ENCODE measurements around the gene PRM2.
A peak's percentile ranks its signal among the peaks of the same experiment; 100 is the strongest.

The PRM2 gene

GRCh38 chr16:11258553-11259492 lies 17.5 kb downstream of the PRM2 start:
- DNase-seq: peak; percentile 53

- peak; percentile 74 for DNase-seq
Measured at GRCh38 chr16:11257131-11257938, 18.9 kb downstream of the PRM2 start.

DNA sequence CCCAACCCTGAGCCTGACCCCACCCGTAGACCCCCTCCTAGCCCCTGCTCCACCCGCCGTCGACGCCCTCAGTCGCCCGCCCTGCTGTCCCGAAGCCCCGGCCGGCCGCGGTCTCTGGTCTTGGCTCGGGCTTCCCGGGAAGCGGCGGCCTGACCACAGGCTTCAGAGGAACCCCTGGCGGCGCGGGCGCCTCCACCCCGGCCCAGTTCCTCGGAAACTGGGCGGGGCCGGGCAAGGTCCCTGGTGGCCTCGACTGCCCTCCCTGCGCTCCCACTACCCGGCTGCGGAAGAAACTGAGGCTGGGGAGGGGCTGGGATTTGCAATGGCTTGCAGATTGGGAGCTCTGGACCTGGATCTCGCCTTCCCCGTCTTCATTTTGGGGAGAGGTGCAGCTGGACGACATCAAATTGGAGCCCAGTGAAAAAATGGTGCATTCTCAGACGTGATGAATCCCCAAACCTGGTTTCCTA lies 19.6 kb downstream of the PRM2 start:
- DNase-seq: peak; percentile 76

DNA sequence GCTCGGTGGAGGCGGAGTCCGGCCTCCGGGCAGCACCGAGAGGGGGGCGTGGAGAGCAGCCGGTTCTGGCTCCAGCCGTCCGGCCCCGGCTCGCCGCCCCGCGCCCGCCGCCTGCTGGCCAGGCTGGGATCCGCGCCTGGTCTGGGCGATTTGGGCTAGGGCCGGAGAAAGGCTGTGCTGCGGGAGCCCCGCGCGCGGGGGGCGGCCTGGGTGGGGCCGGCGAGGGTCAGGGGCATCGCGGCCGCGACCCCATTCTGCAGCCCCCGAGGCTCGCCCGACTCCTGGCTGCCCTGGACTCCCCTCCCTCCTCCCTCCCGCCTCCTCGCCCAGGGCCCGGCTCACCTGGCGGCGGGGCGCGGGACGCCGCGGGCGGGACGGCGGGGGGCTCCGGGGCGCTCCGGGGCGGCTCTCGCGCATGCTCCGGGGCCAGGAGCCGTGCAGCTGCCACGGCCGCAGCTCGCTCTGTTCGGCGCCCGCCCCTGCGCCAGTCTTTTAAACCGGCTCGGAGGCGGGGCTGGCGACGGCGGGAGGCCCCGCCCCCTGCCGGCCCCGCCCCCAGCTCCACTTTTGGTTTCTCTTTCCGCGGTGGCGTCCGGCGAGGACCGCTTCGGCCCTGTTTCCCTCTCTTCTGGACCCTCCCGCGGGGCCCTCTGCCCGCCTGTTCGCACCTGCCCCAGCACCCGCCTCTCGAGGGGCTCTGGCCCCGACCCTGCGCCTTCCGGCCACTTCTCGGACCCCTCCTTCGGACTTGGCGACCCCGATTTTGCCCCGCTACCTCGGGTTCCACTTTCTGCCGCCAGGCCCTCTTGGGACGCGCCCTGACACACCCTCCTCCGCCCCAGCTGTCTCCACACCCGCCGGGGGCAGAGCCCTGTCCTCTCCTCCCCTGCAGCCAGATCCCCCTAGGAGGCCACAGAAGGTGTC lies 20.3 kb downstream of the PRM2 start, which contains the start of gene SOCS1:
Gene SOCS1 (minus strand): TSS at position 468 of the 924 bp plus-strand sequence. CDS start 726 bp downstream, outside the sequence.
- DNase-seq: peak; percentile 90

- DNase-seq: peak; percentile 67
Measured at GRCh38 chr16:11254913-11255736, 21.2 kb downstream of the PRM2 start.

DNA sequence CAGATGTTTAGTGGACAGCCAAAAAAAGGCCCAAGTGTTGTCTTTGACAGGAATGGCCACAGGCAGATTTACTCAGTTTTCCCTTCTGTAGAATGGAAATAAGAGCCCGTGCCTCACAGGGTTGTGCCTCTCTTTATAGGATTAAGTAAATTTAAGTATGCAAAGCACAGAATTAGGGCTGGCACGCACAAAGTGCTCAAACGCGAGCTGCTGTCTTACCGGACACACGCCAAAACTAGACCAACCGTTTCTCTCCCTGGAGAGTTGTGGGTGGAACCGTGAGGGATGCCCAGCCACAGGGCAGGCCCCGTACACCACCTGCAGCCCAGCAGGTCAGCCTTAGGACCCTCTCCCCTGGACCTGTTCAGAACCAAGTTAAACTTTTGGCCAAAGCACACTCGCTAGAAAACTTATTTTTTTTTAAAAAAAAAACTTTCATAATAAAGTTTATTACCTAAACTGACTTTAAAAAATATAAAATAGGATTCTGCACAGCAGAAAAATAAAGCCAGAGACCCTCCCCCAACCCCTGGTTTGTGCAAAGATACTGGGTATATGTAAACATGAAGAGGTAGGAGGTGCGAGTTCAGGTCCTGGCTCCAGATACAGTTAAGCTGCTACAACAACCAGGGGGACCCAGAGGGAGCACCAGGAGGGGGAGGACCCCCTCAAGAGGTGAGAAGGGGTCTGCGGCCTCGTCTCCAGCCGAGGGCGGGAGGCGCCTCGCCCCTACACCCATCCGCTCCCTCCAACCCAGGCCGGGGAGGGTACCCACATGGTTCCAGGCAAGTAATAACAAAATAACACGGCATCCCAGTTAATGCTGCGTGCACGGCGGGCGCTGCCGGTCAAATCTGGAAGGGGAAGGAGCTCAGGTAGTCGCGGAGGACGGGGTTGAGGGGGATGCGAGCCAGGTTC lies 22.0 kb downstream of the PRM2 start:
- peak; percentile 34 for DNase-seq

DNA sequence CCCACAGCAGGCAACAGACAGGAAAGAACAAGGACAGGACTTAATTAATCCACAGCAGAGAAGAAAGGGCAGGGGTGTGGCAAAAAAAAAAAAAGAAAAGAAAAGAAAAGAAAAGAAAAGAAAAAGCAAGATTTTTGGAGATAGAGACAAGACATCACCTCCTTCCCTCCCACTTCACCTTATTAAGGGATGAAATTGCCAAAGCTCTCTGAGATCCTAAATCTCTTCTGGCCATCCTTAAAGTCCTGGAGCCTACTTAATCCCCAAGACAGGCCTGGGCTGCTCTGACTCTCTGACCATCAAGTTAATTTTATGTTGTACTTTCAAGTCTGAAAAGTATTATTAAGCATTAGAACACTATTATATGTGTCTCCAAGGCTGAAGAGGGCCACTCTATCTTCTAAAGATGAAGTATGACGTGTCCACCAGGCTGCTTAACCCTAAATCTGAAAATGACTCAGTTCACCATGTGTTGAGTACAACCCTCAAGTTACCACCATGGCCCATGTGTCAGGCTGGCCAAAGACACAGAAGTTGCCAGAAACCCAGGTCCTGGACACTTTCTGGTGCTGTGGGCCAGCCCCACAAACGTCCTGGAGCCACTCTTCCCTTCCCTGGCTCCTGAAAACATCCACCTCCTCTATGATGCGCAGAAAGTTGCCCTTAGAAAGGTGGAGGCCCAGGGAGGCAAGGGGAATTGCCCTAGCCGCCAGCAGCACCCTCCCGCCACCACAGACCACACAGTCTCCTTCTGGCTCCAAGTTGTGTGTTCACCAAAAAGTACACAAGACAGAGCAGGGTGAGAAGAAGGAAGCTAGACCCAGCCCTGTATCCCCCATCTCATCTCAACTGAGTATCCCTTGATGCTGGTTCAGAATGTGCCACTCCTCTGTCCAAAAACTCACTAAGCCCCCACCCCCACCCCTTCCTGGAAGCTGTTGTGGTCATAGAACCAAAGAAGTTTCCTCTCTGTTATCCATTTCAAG lies 23.0 kb downstream of the PRM2 start:
- peak; percentile 67 for DNase-seq

- DNase-seq: peak; percentile 56
Measured at GRCh38 chr16:11252482-11252931, 23.8 kb downstream of the PRM2 start.

DNA sequence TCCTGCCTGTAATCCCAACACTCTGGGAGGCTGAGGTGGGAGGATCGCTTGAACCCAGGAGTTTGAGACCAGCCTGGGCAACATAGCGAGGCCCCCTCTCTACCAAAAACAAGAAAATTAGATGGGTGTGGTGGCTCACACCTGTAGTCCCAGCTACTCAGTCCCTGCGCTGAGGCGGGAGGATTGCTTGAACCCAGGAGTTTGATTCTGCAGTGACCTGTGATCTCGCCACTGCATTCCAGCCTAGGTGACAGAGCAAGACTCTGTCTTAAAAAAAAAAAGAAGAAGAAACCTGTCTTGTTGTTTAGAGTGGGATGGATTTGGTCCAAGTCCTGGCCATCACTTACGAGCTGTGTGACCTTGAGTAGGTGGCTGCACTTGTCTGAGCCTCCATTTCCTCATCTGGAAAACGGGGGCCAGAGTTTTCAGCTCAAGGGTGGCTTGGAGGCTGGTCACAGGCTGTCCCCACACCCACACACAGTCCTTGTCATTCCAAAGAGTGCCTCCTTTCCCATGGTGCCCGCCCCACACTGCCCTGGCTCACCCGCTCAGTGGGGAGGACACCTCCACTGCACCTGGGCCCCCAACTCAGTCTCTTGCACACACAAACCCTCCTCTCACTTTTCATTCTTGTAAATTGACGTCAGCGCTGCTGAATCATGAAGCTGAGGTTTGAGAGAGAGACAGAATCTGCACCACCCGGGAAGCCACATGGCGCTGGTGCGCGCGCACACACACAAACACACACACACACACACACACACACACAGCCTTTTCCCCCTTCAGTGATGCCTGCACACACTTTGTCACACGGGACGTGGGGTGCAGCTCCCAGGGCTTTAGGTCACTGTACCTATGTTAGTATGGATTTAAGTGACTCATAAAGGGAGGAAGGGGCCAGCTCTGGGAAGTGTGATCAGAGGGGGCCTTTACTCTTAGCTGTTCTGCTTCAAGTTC lies 24.5 kb downstream of the PRM2 start:
- peak; percentile 91 for DNase-seq

- DNase-seq: peak; percentile 36
Measured at GRCh38 chr16:11250786-11251524, 25.3 kb downstream of the PRM2 start.

- DNase-seq: peak; percentile 48
Measured at GRCh38 chr16:11250091-11250785, 26.0 kb downstream of the PRM2 start.

- DNase-seq: peak; percentile 42
Measured at GRCh38 chr16:11249233-11250061, 26.8 kb downstream of the PRM2 start.

DNA sequence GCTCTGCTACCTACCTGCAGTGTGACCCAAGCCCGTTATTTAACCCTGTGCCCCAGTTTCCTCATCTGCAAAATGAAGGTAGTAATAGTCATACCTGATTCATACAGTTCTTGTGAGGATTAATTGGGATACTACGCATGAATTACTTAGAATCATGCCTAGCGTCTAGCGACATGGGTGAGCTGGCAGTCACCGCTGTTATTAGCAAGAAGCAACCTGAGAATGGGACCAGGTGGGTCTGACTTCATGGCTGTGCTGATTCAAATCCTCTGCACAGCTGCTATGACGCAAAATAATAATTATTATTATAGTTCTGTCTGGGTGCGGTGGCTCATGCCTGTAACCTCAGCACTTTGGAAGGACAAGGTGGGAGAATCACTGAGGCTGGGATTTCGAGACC lies 28.1 kb downstream of the PRM2 start:
- peak; percentile 64 for DNase-seq

DNA sequence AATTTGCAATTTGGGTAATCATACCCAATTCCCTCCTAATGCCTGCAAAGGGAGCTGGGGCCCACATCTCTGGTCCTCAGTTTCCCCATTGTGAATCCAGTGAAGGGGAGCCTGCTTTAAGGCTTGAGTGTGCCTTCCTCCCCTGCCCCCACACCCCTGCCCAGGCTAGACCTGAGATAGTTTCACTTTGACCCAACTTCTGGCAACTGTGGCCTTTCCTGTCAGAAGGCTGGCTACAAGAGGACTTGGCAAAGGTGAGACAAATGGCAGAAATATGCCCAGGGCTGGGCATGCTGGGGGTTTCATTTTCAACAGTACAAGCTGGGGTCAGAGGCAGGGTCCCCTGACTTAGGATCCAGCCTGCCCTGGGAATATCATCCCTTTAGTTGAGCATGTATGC lies 30.3 kb downstream of the PRM2 start:
- DNase-seq: peak; percentile 55

DNA sequence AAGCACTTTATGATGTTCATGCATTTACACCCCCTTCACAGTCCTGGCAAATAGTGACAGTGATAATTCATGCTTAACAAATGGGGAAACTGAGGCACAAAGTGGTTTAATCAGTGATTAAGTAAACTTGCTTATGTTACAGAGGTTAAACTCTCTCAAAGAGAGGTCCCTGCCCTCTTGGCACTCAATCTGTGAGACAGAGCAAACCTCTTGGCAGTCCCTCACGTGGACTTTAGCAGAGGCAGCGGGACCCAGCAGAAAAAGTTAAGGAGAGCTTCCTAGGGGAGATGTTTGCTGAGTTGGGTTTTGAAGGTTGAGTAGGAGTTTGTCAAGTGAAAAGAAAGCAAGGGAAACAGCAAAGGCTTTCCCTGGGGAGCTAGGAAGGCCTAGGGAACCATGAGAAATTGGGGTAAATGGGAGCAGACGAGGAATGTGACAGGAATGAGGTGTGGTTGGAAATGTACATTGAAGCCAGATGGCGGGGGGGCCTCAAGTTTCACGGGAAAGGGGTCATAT lies 31.0 kb downstream of the PRM2 start:
- DNase-seq: no peak
